Fibroblast of peridontal ligament (primary cell): ENCODE measurements around the gene DNAH10.

Experiments
- DNase-seq: peaks from one replicate; pipeline ENCODE4 v3.0.0-alpha.2; 2010; ENCODE audit errors: extremely low read depth

DNAH10 gene

GRCh38 chr12:123761841-123762714 lies at the start of gene DNAH10:
Gene DNAH10 (plus strand): TSS chr12:123762301. CDS start chr12:123762337, 36 bp downstream.
- no peak for DNase-seq

DNA sequence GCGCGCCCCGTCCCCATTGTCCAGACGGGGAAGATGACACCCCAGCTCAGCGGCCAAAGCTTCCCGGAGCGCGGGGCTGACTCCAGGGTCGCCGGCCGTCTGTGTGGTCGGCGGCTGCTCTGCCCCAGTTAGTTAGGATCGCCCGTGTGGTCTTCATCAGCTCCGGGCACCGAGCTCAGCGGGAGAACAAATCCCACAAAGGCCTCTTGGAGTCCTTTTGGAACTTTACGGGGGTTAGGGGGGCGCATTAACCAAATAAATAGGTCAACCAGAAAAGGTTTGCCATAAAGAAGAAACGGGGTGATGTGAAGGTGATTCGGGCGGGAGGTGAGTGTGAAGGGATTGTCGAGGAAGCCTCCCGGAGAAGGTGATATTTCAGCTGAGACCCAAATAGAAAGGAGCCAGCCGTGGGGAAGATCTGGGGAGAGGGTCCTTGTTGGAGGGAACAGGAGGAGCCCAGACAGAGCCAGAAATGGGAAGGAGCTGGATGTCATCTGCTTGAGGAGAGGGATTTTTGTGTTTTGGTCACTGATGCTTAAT lies 49.3 kb upstream of the DNAH10 start:
- DNase-seq: peak; percentile 3

GRCh38 chr12:123713398-123713797 lies 48.7 kb upstream of the DNAH10 start:
- DNase-seq: peak; percentile 12

- DNase-seq: no peak
Measured at GRCh38 chr12:123713823-123714585, 48.1 kb upstream of the DNAH10 start.

DNA sequence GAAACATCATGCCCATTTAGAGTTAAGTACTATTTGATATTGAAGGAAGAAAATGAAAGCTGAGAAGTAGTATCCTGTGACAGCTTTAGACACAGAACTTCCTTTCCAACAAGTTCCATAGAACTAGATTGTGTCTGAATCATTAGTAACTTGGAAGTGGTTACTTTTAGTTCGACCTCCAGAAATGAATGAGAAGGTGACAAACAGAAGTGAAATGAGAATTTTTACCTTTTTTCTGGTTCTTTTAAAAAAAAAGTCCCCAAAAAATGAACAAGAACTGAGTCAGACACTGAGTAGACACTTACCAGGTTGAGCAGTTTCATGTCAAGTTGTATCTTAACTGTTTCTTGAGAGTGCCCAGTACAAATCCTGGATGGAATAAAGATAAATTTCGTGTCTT lies 46.9 kb upstream of the DNAH10 start:
- peak; percentile 13 for DNase-seq

DNA sequence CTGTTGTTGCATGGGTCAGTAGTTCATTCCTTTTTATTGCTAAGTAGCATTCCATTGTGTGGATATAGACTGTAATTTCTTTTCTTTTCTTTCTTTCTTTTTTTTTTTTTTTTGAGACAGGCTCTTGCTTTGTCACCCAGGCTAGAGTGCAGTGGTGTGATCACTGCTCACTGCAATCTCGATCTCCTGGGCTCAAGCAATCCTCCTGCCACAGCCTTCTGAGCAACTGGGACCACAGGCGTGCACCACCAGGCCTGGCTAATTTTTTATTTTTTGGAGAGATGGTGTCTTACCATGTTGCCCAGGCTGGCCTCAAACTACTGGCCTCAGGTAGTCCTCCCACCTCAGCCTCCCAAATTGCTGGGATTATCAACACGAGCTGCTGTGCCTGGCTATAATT lies 44.8 kb upstream of the DNAH10 start:
- DNase-seq: no peak

- no peak for DNase-seq
Measured at GRCh38 chr12:123720141-123720814, 41.8 kb upstream of the DNAH10 start.

DNA sequence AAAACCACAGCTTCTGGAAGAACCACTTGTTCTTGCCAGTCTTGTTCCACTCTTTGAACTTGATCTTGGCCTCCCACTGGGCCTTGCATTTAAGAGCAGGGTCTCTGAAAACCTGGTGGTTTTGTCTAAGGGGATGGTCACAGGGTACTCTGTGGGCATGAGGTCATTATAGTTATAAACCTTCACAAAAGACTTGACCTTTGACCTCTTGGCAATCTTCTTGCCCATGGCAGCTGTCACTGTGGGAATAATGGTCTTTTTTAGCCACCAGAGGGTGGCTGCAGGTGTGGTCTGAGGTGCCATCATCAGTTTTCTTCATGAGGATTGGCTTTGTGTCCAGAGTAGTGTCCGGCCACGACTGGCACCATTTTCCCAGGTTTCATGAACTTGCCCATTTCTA lies 40.9 kb upstream of the DNAH10 start:
- DNase-seq: no peak

DNA sequence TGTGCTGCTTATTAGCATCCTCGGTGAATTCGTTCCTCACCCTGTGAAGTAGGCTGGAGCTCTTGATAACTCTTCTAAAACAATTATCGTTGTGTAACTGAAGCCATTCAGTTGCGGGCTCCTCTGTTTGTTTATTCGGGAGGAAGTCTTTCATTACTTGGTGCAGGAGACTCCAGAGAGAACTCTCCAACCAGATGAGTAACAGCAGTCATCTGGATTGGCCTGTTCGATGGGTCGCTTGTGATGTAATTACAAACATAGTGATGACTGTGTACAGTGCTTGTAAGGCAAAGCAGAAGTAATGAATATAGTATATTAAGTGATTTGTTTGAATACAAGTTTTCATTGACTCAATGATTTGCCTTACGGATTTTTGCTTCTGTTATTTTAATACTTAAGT lies 39.1 kb upstream of the DNAH10 start:
- DNase-seq: peak; percentile 71

DNA sequence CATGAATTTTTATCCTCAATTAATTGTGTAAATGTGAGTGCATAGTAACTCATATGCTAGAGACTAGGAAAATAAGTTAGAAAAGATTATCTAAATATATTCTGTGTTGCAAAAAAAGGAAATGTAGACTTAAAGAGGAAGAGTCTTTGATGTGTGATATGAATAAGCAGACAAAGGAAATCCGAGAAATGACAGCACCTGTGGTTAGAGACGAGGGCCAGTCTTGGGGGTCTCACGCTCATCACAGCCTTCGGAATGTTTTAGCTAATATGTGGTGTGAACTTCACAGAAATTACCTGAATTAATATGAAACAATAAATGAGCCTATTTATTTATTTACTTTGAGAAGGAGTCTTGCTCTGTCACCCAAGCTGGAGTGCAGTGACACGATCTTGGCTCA lies 38.3 kb upstream of the DNAH10 start:
- DNase-seq: no peak

- DNase-seq: no peak
Measured at GRCh38 chr12:123726244-123726643, 35.9 kb upstream of the DNAH10 start.

DNA sequence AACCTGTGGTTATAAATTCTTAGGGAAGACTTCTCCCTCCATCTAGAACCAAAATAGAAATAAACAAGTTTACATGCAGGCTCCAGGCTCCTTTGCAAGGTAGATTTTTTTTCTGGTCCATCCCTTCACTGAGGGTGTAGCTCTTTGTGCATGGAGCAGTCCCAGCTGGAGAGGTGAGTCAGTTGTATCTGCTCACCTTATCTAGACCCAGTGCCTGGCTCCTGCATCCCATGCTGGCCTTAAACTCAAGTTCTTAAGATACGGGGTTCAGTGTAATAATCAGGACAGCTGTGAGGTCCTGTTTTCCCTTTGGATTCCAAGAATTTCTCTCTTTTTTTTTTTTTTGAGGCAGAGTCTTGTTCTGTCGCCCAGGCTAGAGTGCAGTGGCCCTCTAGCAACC lies 35.1 kb upstream of the DNAH10 start:
- DNase-seq: no peak

DNA sequence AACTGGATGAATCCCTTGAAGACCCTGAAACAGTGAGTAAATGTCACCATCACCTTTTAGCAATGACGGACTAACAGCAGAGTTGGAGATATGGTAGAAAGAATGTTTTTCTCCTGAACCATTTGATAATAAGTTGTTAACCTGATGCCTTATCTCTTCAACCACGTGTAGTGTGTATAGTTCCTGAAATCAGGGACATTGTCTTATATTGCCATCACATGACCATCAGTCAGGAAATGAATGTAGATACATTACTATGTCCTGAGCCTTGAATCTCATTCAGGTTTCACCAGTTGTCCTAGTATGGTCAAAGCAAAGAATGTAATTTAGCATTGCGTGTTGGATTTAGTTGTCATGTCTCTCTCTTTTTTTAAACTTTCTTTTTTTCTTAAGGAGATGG lies 34.2 kb upstream of the DNAH10 start:
- DNase-seq: no peak

GRCh38 chr12:123731596-123731995 lies 30.5 kb upstream of the DNAH10 start:
- DNase-seq: no peak

DNA sequence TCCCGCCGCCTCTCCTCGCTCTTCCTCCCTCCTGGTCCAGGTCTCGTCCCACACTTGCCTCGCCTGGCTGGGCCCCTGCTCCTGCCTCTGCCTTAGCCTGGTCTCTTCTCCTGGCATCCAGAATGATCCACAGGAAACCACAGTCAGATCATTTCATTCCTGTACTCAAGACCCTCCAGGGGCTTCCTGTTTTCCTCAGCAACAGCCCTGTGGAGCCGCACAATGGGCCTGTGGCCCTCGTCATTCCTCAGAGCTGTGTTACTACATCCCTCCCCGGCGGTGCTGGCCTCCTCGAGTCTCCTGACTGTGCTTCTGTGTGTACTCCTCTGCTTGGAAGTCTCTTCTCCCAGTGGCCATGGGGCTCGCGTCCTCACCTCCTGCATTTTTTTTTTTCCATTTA lies 29.9 kb upstream of the DNAH10 start:
- no peak for DNase-seq

GRCh38 chr12:123733229-123733628 lies 28.9 kb upstream of the DNAH10 start:
- no peak for DNase-seq

DNA sequence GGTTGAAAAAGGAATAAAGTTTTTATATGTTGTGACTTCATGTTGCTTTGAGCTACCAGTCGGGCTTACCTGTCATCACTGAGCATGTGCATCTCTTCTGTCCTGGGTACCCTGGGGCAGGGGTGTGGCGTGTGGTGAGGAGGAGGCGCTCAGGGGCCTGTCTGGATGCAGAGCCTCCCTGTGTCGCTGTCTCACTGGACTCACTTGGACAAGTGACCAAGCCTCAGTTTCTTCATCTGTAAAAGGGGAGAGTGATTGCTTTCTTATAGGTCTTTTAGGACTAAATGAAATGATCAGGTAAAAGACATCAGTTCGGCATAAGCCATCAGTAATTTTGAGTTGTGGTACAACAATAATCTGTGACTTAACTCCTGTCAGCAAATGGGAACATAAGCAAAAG lies 27.8 kb upstream of the DNAH10 start:
- no peak for DNase-seq

DNA sequence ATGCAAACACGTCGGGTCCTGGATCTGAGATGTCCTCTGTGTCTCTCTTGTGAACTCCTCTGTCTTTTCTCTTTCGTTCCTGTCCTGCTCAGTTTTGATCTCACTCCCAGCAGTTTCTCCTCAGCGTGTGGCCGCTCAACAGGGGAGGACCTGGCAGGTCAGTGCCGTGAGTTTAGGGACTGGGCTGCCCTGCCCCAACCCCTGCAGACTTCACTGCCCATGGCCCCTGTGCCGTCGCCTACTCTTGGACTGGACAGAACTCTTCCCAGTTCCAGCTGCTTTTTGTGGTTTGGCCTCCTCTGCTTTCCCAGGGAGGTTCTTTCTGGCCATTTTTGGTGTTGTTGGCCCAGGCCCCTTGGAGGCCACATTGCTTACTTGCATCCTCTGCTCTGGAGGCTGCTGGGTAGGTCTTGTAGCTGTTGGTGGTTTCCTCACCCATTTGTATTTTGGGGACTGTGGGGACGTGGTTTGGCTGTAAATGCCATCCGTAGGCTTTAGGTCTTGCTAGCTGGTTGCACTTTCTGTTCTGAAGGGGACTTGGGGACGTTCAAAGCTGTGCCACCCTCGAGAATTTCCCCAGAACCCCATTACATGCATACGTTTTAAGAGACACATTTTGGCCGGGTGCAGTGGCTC lies 20.0 kb upstream of the DNAH10 start:
- no peak for DNase-seq

GRCh38 chr12:123743002-123743401 lies 19.1 kb upstream of the DNAH10 start:
- no peak for DNase-seq

GRCh38 chr12:123744836-123745235 lies 17.3 kb upstream of the DNAH10 start:
- DNase-seq: no peak

DNA sequence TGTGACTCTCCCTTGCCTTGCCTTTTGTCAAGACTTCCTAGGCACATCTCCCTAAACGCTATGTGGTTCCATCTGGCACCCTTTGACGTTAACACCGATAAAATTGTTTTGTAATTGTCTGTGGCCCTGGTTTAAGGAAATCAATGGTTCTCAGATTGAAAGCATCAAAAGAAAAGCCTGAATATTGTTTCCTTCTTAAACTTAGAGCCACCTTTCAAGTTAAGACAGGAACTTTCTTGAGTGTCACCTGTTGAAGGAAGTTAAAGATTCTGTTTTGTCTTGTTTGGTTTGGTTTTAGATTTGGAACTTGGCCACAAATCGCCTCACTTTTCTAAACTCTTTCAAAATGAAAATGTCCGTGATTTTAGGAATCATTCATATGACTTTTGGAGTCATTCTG lies 14.8 kb upstream of the DNAH10 start:
- DNase-seq: no peak

- no peak for DNase-seq
Measured at GRCh38 chr12:123748161-123748560, 13.9 kb upstream of the DNAH10 start.
